GM23338 (cell line): Measurements from ENCODE around the gene ACAD11. TPM values are rescaled to one million over a fixed set of nuclear protein-coding genes. Genes with fewer than 3 reads are reported as not detected.

Experiments
- ATAC-seq: fragments of 200-7000 bp; cut with Tn5 transposase; 3 replicates; pipeline ENCODE4 v1.9.1; 2020
- DNase-seq: peaks from one replicate; pipeline ENCODE4 v3.0.0-alpha.2; 2015; ENCODE audit warnings: low spot score
- H2AFZ ChIP-seq: fragments of 200-600 bp; sonication (generic); 2 replicates; pipeline ENCODE4 v1.8.0; 2016; ENCODE audit warnings: antibody characterized with exemption, mild to moderate bottlenecking, moderate library complexity
- H3F3A ChIP-seq: fragments of 200-600 bp; sonication (generic); replicated peaks from 2 replicates; pipeline ENCODE4 v1.8.0; 2017; ENCODE audit warnings: antibody characterized with exemption, mixed run types, low read depth
- H3K27ac ChIP-seq: fragments of 200-600 bp; sonication (generic); 2 replicates; pipeline ENCODE4 v1.6.1; 2016; ENCODE audit warnings: low read depth
- H3K27me3 ChIP-seq: fragments of 200-600 bp; sonication (generic); 2 replicates; pipeline ENCODE4 v1.8.0; 2016; ENCODE audit warnings: mild to moderate bottlenecking, mixed run types, moderate library complexity; ENCODE audit not compliant: insufficient read depth
- H3K36me3 ChIP-seq: fragments of 200-600 bp; sonication (generic); 2 replicates; pipeline ENCODE4 v1.8.0; 2016; ENCODE audit warnings: mild to moderate bottlenecking; ENCODE audit not compliant: insufficient read depth
- H3K4me1 ChIP-seq: fragments of 200-600 bp; sonication (generic); 2 replicates; pipeline ENCODE4 v1.8.0; 2016; ENCODE audit warnings: mild to moderate bottlenecking, moderate library complexity; ENCODE audit not compliant: insufficient read depth
- H3K4me2 ChIP-seq: fragments of 200-600 bp; sonication (generic); 2 replicates; pipeline ENCODE4 v1.7.1; 2017; ENCODE audit warnings: mixed run types
- H3K4me3 ChIP-seq: fragments of 200-600 bp; sonication (generic); 2 replicates; pipeline ENCODE4 v1.6.1; 2016; ENCODE audit warnings: mixed run types
- H3K79me2 ChIP-seq: fragments of 200-600 bp; sonication (generic); replicated peaks from 2 replicates; pipeline ENCODE4 v1.8.0; 2017; ENCODE audit warnings: mild to moderate bottlenecking; ENCODE audit not compliant: insufficient read depth
- H3K9me2 ChIP-seq: fragments of 200-600 bp; sonication (generic); 2 replicates; pipeline ENCODE4 v1.8.0; 2017; ENCODE audit not compliant: insufficient read depth
- H4K20me1 ChIP-seq: fragments of 200-600 bp; sonication (generic); replicated peaks from 2 replicates; pipeline ENCODE4 v1.8.0; 2017; ENCODE audit warnings: mild to moderate bottlenecking; ENCODE audit not compliant: insufficient read depth
- H3K27ac Mint-ChIP-seq: 2 replicates; pipeline ENCODE4 v1.8.0; 2020; ENCODE audit warnings: inconsistent platforms, mild to moderate bottlenecking, moderate library complexity, mixed read lengths
- H3K27me3 Mint-ChIP-seq: 3 replicates; pipeline ENCODE4 v1.8.0; 2022; ENCODE audit warnings: low read depth, mild to moderate bottlenecking, moderate library complexity, mixed read lengths, inconsistent platforms; ENCODE audit not compliant: insufficient read depth, poor library complexity
- H3K36me3 Mint-ChIP-seq: 3 replicates; pipeline ENCODE4 v1.8.0; 2021; ENCODE audit warnings: low read depth, mild to moderate bottlenecking, inconsistent platforms, moderate library complexity, mixed read lengths
- H3K4me1 Mint-ChIP-seq: 3 replicates; pipeline ENCODE4 v1.8.0; 2020; ENCODE audit warnings: mild to moderate bottlenecking, inconsistent platforms, mixed read lengths
- H3K4me3 Mint-ChIP-seq: 3 replicates; pipeline ENCODE4 v1.8.0; 2021; ENCODE audit warnings: moderate library complexity, mild to moderate bottlenecking, inconsistent platforms, mixed read lengths
- H3K9me3 Mint-ChIP-seq: 3 replicates; pipeline ENCODE4 v1.8.0; 2020; ENCODE audit warnings: moderate library complexity, mild to moderate bottlenecking, inconsistent platforms, mixed read lengths
- CREB1 ChIP-seq: fragments of 250-450 bp; sonication (Bioruptor Pico); IDR thresholded peaks from 2 replicates; pipeline ENCODE4 v1.5.0; 2020; ENCODE audit warnings: low read depth, mild to moderate bottlenecking, moderate library complexity
- CTCF ChIP-seq, 2 experiments: fragments of 200-600 bp in 1 of 2; sonication (generic) in 1 of 2; conservative IDR thresholded peaks; 2 replicates each; pipeline versions ENCODE4 v1.5.1 to v1.6.1; 2016 to 2017; ENCODE audit warnings: antibody characterized with exemption in 2 of 2, low read depth in 2 of 2, mild to moderate bottlenecking in 2 of 2, moderate library complexity in 1 of 2
- ETS1 ChIP-seq: IDR thresholded peaks from 2 replicates; pipeline ENCODE4 v1.6.1; 2016; ENCODE audit warnings: antibody characterized with exemption
- EZH2 ChIP-seq: fragments of 200-600 bp; sonication (generic); IDR thresholded peaks from one replicate; pipeline ENCODE4 v1.8.0; 2017; ENCODE audit warnings: antibody characterized with exemption, mild to moderate bottlenecking, low read depth; ENCODE audit not compliant: unreplicated experiment
- EZH2phosphoT487 ChIP-seq: fragments of 200-600 bp; sonication (generic); IDR thresholded peaks from one replicate; pipeline ENCODE4 v1.8.1; 2018; ENCODE audit warnings: antibody characterized with exemption; ENCODE audit not compliant: unreplicated experiment
- JUNB ChIP-seq: IDR thresholded peaks from one replicate; pipeline ENCODE4 v1.6.1; 2016; ENCODE audit warnings: antibody characterized with exemption; ENCODE audit not compliant: unreplicated experiment
- NANOG ChIP-seq: IDR thresholded peaks from 2 replicates; pipeline ENCODE4 v1.6.1; 2016; ENCODE audit warnings: antibody characterized with exemption, borderline replicate concordance
- POLR2AphosphoS5 ChIP-seq: IDR thresholded peaks from 2 replicates; pipeline ENCODE4 v1.6.1; 2016; ENCODE audit warnings: antibody characterized with exemption, low read depth
- REST ChIP-seq: IDR thresholded peaks from one replicate; pipeline ENCODE4 v1.6.1; 2018; ENCODE audit warnings: antibody characterized with exemption; ENCODE audit not compliant: unreplicated experiment
- STAT1 ChIP-seq: IDR thresholded peaks from one replicate; pipeline ENCODE4 v1.6.1; 2016; ENCODE audit warnings: antibody characterized with exemption; ENCODE audit not compliant: unreplicated experiment
- ZNF114 ChIP-seq: fragments of 250-450 bp; sonication (Bioruptor Pico); IDR thresholded peaks from 2 replicates; pipeline ENCODE4 v1.5.0; 2020; ENCODE audit warnings: mild to moderate bottlenecking, moderate library complexity
- ZNF331 ChIP-seq: fragments of 250-450 bp; sonication (Bioruptor Pico); IDR thresholded peaks from 2 replicates; pipeline ENCODE4 v1.5.0; 2020; ENCODE audit warnings: low read depth, mild to moderate bottlenecking, moderate library complexity
- polyA plus RNA-seq: library from polyadenylated mRNA; unstranded; fragments of >200 nt; fragmentation: Nextera tagmentation; extraction: Ambion mirVana; gene quantifications from 2 replicates; pipeline ENCODE4 v1.2.1, GENCODE V29; 2016
- total RNA-seq: library from RNA; depleted of rRNA; stranded (reverse); fragments of >200 nt; shearing (Covaris generic); gene quantifications from 2 replicates; pipeline ENCODE4 v1.2.3, GENCODE V29; 2014

The ACAD11 gene
- total and polyA plus RNA-seq, 2 experiments from 2014 or later, result 11.4 to 17.1 TPM

GRCh38 chr3:132568422-132568821, 91.2 kb downstream of the ACAD11 start (continued):
- no peak for TF ChIP-seq ETS1
- no peak for TF ChIP-seq REST
- TF ChIP-seq ZNF114, result no peak
- TF ChIP-seq JUNB, result no peak
- no peak for TF ChIP-seq STAT1
- no peak for TF ChIP-seq POLR2AphosphoS5

- Mint-ChIP-seq H3K4me3 (no peak overlapping the region), H3K27me3 (peaks cover 2% of the 10 kb centered on the region), H3K9me3 (no peaks in the 10 kb centered on the region; the same call in 2 of the 3 replicates), H3K4me1 (peaks cover 4% of the 10 kb centered on the region; the same call in 2 of the 3 replicates), H3K27ac (no peak overlapping the region), H3K36me3 (peaks cover 6% of the 10 kb centered on the region; the same call in 2 of the 3 replicates)
- no peaks in the 10 kb centered on the region for H3K4me1 ChIP-seq
- H3K27me3 ChIP-seq, result no peaks in the 10 kb centered on the region
- DNase-seq (no peak), ATAC-seq (no peak)
- H3K27ac ChIP-seq, result no peak overlapping the region
- H4K20me1 ChIP-seq, result no peaks in the 10 kb centered on the region; the same call in 1 of the 2 replicates
- H3F3A ChIP-seq, result no peaks in the 10 kb centered on the region
- no peak overlapping the region for H2AFZ ChIP-seq
- H3K79me2 ChIP-seq, result no peaks in the 10 kb centered on the region
- no peak overlapping the region for H3K4me2 ChIP-seq
- no peaks in the 10 kb centered on the region for H3K36me3 ChIP-seq
- no peaks in the 10 kb centered on the region for H3K9me2 ChIP-seq
- H3K4me3 ChIP-seq, result no peak overlapping the region
- TF ChIP-seq NANOG (no peak), EZH2 (no peak), JUNB (no peak), ETS1 (no peak), REST (no peak), CREB1 (CRISPR knock-in tag) (no peak), EZH2phosphoT487 (no peak), CTCF (conservative IDR thresholded peaks at IDR 0.05; ENCODE audit: low read depth in 2 of 2) (no peak), POLR2AphosphoS5 (no peak), ZNF114 (no peak), ZNF331 (CRISPR knock-in tag) (no peak), STAT1 (no peak)
Observed at GRCh38 chr3:132564070-132564465, 95.5 kb downstream of the ACAD11 start.
